ENCODE measurements around the gene UBE2G2.

UBE2G2 gene

GRCh38 chr21:44762221-44763049 is 39.2 kb downstream of the UBE2G2 start:
- DNase-seq, result no peak

DNA sequence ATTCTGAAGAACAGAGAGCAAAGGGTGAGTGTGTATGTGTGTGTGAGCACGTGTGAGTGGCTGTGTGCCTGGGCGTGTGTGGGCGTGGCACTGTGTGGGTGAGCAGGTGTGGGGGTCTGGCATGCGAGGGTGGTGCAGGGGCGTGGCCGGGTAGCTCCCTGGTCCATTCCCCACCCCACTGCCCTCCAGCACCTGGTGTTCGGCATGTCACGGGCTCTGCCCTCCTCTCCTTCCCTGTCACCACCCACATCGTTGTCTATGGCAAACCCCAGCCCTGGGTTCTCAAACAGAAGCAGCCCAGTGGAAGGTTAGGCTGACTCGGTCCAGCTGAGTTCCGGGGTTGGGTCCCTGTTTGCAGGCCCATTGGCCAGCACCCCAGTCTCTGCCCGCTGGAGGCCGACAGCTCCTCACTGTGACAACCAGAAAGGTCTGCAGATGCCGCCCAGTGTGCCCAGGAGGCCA is 39.8 kb downstream of the UBE2G2 start:
- DNase-seq, result no peak

GRCh38 chr21:44761011-44761729 is 40.5 kb downstream of the UBE2G2 start:
- DNase-seq, result no peak

DNA sequence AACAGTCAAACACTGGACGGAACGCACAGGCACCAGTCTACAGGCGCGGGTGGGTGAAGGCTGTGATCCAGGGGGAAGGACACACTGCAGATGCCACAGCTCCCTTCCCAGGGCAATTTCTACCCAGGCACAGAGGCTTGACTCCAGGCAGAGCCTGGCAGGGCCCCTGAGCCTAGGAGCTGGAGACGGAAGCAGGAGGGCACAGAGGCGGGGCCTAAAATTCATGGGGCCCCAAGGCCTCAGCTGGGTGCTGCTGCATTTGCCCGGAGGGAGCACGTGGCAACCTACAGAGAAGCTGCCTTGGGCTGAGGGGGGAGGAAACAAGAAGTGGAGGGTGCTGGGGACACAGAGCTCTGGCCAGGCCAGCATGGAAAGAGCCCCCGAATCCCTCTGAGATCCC is 41.2 kb downstream of the UBE2G2 start:
- DNase-seq, result no peak

- no peak for DNase-seq
These were observed 41.9 kb downstream of the UBE2G2 start for GRCh38 chr21:44759628-44760285.

- DNase-seq, result no peak
These were observed 42.6 kb downstream of the UBE2G2 start for GRCh38 chr21:44758781-44759627.

GRCh38 chr21:44758141-44758561 is 43.5 kb downstream of the UBE2G2 start:
- DNase-seq, result no peak

DNA sequence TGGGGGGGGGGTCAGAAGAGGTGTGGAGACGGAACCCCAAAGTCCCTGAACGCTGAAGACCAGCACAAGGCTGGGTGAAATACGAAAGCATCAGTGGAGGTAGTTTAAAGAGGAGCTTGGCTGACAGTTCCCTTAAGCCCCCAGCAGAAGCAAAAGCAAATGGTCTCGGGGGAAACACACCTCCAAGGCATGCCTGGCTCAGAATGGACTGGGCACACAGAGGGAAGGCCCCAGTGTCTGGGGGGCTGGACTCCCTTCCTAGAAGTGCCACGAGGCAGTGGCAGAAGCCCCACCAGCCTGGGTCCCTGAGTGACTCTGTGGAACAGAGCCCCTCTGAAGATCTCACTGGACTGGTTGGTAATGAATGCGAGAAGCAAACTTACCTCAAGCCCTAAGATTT is 43.9 kb downstream of the UBE2G2 start:
- no peak for DNase-seq

GRCh38 chr21:44756423-44757185 is 45.0 kb downstream of the UBE2G2 start:
- no peak for DNase-seq

GRCh38 chr21:44755227-44755626 is 46.4 kb downstream of the UBE2G2 start:
- DNase-seq, result no peak

- DNase-seq, result no peak
These were observed 48.3 kb downstream of the UBE2G2 start for GRCh38 chr21:44753357-44753756.

DNA sequence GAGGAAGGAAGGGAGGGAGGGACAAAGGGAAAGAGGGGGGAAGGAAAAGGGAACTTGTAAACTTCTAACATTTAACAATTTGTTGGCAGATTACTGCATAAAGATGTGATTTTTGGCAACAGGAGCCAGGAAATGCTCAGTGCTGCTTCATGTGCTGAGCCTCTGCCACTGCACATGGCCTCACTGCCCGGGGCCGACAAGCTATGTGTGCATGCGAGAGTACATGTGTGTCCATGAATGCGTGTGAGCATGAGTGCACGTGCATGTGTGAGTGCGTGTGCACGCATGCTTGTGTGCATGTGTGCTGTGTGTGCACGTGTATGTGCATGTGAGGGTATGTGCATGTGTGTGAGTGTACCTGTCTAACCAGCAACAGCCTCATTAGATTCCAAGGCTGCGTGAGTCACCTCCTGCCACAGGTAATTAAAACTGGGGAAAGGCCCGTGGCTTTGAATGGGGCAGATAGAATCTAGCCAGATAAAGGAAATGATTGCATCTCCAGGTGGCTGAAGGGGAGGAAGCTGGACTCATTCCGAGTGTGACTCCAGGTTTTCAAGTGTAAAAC is 48.9 kb downstream of the UBE2G2 start:
- DNase-seq, result no peak

DNA sequence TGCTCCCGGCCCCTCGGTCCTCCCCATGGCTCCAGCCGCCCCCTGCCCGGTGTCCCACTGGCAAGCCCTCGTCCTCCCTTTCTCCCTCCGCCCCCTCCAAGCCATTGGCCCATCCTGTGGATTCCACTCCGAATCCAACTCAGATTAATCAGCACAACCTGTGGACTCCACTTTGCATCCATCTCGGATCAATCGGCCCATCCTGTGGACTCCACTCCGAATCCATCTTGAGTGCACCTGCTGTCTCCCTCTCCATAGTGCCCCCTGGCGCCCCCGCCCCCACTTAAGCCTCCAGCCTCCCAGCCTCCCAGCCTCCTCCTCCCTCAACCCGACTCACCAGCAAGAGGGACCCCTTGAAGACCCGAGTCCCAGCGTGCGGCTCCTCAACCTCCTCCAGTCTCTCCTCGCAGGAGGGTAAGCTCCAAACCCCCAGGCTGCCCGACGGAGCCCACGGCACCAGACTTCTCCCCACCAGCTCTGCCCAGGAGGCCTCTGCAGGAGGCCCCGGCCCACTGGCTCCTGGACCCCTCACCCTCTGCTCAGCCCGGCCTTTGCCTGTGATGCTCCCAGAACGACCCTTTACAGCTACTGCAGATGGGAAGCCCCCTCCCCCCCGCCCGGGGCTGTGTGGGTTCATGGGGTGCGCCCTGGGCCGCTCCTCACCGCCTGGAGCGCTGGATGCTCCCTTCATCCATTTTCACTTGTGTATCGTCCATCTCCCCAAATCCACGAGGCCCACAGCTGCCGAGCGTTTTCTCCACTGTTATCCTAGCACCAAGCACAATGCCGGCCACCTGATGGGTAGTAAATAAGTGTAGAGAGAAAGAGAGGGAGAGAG is 49.6 kb downstream of the UBE2G2 start:
- no peak for DNase-seq

GRCh38 chr21:44751186-44751798 is 50.3 kb downstream of the UBE2G2 start:
- no peak for DNase-seq

DNA sequence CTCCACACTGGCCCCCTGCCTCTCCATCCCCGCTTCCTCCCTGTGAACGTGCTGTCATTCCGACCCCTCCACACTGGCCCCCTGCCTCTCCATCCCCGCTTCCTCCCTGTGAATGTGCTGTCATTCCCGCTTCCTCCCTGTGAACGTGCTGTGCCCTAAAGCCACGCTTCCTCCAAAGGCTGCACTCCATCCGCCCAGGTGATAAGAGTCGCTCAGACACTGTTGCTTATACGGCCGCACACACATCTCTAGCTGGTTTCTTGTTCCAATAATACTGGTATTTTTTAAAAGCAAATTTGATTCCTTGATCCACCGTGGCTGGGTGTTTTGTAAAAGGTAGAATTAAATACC is 51.0 kb downstream of the UBE2G2 start:
- no peak for DNase-seq

- no peak for DNase-seq
These were observed 51.6 kb downstream of the UBE2G2 start for GRCh38 chr21:44749759-44750674.

DNA sequence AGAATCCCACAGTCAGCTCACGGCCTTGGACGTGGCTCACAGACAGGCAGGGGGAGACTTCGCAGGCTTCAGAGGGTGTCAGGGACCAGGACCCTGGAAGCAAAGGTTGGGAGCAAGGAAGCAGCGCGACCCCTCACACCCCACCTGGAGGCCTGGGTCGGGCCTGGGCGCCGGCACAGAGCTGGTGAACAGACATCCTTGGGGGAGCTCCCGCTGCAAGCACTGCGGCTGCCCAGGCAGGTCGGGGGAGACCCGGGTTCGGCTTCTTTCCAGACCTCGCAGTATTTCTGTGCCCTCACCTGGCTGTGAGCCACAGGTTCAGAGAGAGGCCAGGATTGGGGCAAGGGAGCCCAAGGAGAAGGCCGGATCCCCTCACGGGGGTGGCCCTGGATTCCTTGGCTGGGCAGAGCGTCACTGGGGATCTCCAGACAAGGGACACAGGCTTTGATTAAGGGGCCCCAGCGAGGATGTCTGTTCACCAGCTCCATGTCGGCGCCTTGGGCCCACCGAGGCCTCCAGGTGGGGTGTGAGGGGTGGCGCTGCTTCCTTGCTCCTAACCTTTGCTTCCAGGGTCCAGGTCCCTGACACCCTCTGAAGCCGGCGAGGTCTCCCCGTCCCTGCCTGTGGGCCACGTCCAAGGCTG is 52.4 kb downstream of the UBE2G2 start:
- no peak for DNase-seq

GRCh38 chr21:44748621-44749020 is 53.0 kb downstream of the UBE2G2 start:
- DNase-seq, result no peak

Data from activated gamma-delta T cell (primary cell).